Mesothelial cell of epicardium (in vitro differentiated cells): ENCODE results near the gene LOX. TPM values are rescaled to one million over a fixed set of nuclear protein-coding genes. Genes with fewer than 3 reads are reported as not detected.
A peak's percentile ranks its signal among the peaks of the same experiment; 100 is the strongest.

ENCODE experiments used
- DNase-seq, 2 experiments: peaks; one replicate each; pipeline ENCODE4 v3.0.0; 2021; ENCODE audit warnings: low spot score in 2 of 2; ENCODE audit not compliant: unreplicated experiment in 2 of 2
- H3K27ac Mint-ChIP-seq: 2 replicates; pipeline ENCODE4 v1.8.0; 2021; ENCODE audit warnings: mixed read lengths
- H3K27me3 Mint-ChIP-seq: 2 replicates; pipeline ENCODE4 v1.8.0; 2021; ENCODE audit warnings: low read depth, mixed read lengths
- H3K36me3 Mint-ChIP-seq: 2 replicates; pipeline ENCODE4 v1.8.0; 2021; ENCODE audit warnings: mixed read lengths
- H3K4me1 Mint-ChIP-seq: 2 replicates; pipeline ENCODE4 v1.8.0; 2021; ENCODE audit warnings: mixed read lengths
- H3K4me3 Mint-ChIP-seq: 2 replicates; pipeline ENCODE4 v1.8.0; 2021; ENCODE audit warnings: mild to moderate bottlenecking, moderate library complexity, mixed read lengths
- H3K9me3 Mint-ChIP-seq: 2 replicates; pipeline ENCODE4 v1.8.0; 2021; ENCODE audit warnings: mixed read lengths
- total RNA-seq: library from RNA; stranded (reverse); gene quantifications from 3 replicates; pipeline ENCODE4 v1.2.1, GENCODE V29; 2021
- TF ChIP-seq, protein P1 (sequence below): fragments of 200-600 bp; sonication (generic); IDR thresholded peaks from one replicate; pipeline ENCODE4 v1.5.0; 2021; ENCODE audit warnings: antibody characterized with exemption; ENCODE audit not compliant: unreplicated experiment

The LOX gene
- total RNA-seq, 1 donor from 2014 or later = 16.9 TPM

- H3K4me1 Mint-ChIP-seq = peaks cover 3% of the 10 kb centered on the region
- TF ChIP-seq, protein P1, sequence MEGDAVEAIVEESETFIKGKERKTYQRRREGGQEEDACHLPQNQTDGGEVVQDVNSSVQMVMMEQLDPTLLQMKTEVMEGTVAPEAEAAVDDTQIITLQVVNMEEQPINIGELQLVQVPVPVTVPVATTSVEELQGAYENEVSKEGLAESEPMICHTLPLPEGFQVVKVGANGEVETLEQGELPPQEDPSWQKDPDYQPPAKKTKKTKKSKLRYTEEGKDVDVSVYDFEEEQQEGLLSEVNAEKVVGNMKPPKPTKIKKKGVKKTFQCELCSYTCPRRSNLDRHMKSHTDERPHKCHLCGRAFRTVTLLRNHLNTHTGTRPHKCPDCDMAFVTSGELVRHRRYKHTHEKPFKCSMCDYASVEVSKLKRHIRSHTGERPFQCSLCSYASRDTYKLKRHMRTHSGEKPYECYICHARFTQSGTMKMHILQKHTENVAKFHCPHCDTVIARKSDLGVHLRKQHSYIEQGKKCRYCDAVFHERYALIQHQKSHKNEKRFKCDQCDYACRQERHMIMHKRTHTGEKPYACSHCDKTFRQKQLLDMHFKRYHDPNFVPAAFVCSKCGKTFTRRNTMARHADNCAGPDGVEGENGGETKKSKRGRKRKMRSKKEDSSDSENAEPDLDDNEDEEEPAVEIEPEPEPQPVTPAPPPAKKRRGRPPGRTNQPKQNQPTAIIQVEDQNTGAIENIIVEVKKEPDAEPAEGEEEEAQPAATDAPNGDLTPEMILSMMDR = no peak
- no peaks in the 10 kb centered on the region for H3K36me3 Mint-ChIP-seq
- no peak overlapping the region for H3K4me3 Mint-ChIP-seq
- no peak for DNase-seq
- no peak overlapping the region for H3K27ac Mint-ChIP-seq
- no peaks in the 10 kb centered on the region for H3K9me3 Mint-ChIP-seq
- peaks cover 25% of the 10 kb centered on the region for H3K27me3 Mint-ChIP-seq
Observed at GRCh38 chr5:122089096-122090013, 11.3 kb upstream of the LOX start.

DNA sequence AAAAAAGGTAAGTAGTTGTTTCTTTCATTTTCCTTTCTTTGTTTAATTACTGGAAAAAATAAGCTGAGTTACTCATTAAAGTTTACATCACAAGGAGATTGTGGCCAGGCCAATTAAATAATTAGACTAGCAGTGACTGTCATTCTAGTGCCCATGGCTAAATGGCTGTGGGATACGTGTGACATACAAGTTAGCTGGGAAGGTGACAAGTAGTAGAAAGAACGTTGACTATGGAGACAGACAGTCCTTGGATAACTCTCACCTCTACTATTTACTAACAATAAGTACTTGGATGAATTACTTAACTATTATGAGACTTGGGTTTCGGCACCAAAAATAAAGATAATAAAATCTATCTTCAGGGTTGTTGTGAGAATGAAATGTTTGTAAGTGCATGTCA, 7.0 kb upstream of the LOX start:
- TF ChIP-seq, protein P1 = no peak
- no peak for DNase-seq
- Mint-ChIP-seq H3K4me3 (no peak overlapping the region), H3K27ac (no peak overlapping the region), H3K4me1 (no peaks in the 10 kb centered on the region), H3K36me3 (no peaks in the 10 kb centered on the region), H3K27me3 (peaks cover 31% of the 10 kb centered on the region), H3K9me3 (no peaks in the 10 kb centered on the region)

DNA sequence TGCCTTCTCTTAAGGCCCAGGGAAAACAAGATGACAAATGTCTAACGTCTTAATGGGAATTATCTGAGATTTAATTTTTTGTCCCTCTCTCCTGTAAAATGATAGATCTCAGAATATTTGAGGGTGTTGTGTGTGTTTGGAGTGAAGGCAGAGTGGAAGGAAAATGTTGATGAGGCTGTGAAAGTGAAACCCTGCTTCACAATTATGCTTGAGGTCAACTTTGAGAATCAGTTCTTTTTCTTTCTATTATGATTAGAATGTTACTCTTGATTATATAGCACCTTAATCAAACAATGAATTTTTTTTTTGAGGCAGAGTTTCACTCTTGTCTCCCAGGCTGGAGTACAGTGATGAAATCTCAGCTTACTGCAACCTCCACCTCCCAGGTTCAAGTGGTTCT, 5.5 kb upstream of the LOX start:
- no peak overlapping the region for H3K4me3 Mint-ChIP-seq
- TF ChIP-seq, protein P1 = no peak
- H3K4me1 Mint-ChIP-seq = peaks cover 6% of the 10 kb centered on the region
- H3K9me3 Mint-ChIP-seq = no peaks in the 10 kb centered on the region
- H3K27me3 Mint-ChIP-seq = peaks cover 35% of the 10 kb centered on the region
- DNase-seq = no peak
- H3K36me3 Mint-ChIP-seq = no peaks in the 10 kb centered on the region
- H3K27ac Mint-ChIP-seq = no peak overlapping the region

DNA sequence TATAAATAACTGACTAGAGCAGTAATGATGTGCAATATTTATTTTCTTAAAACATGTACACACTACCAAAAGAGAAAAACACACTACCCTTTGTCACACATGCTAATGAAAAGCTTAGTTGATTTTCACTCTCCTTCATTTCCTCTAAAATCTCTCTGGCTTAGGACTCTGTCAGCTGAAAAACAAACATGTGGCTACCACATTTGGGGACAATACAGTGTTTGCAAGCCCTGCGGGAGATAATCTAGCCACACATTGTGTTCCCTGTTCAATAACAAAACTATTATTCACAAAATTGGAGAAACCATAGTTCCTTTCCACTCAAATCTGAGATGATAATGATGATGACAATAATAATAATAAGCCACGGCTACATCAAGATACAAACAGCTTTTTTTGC, 3.5 kb upstream of the LOX start:
- no peak overlapping the region for H3K27ac Mint-ChIP-seq
- DNase-seq = no peak
- H3K4me3 Mint-ChIP-seq = no peak overlapping the region
- no peaks in the 10 kb centered on the region for H3K9me3 Mint-ChIP-seq
- H3K4me1 Mint-ChIP-seq = peaks cover 21% of the 10 kb centered on the region
- H3K36me3 Mint-ChIP-seq = no peaks in the 10 kb centered on the region
- TF ChIP-seq, protein P1 = no peak
- peaks cover 41% of the 10 kb centered on the region for H3K27me3 Mint-ChIP-seq

DNA sequence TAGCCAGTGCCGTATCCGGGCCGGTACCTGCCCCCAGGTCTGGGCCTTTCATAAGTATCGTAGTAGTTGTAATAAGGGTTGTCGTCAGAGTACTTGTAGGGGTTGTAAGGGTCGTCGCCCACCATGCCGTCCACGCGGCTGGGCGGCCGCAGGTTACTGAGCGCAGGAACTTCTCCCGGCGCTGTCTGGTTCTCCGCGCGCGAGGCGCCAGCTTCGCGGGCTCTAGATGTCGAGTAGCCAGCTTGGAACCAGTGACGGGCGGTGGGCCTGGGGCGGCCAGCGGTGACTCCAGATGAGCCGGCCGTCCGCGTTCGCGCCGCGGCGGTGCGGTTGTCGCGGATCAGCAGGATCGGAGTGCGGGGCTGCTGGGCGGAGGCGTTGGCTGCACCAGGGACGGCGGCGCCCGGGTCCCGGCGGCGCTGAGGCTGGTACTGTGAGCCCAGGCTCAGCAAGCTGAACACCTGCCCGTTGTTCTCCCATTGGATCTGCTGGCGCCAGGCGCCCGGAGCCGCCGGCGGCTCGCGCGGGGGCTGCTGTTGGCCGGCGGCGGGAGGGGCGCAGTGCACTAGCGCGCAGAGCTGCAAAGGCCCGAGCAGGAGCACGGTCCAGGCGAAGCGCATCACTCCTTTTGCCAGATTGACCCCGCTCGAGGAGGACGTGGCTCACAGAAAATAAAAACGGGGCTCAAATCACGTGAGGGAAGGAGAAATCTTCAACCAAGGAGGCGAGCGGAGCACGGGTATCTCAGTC, 518 bp downstream of the LOX start:
- peak; percentile 26 to 48 for DNase-seq
- TF ChIP-seq, protein P1 = no peak
- H3K9me3 Mint-ChIP-seq = no peaks in the 10 kb centered on the region
- peak overlapping the region; percentile 79 for H3K4me3 Mint-ChIP-seq
- peaks cover 42% of the 10 kb centered on the region for H3K27me3 Mint-ChIP-seq
- peaks cover 22% of the 10 kb centered on the region for H3K4me1 Mint-ChIP-seq
- no peaks in the 10 kb centered on the region for H3K36me3 Mint-ChIP-seq
- peak overlapping the region; percentile 80 for H3K27ac Mint-ChIP-seq
